HepG2 (cell line): Measurements from ENCODE around the gene CHL1.

Experiments used
- HMG20A ChIP-seq: IDR thresholded peaks from 2 replicates; pipeline ENCODE4 v1.6.1; 2016; ENCODE audit warnings: borderline replicate concordance
- JUNB ChIP-seq: sonication (generic); formaldehyde crosslinking; IDR thresholded peaks from 2 replicates; pipeline ENCODE4 v1.8.0; 2022; ENCODE audit warnings: missing genetic modification reagents, mild to moderate bottlenecking, borderline replicate concordance
- NR2F1 ChIP-seq, 2 experiments: fragments of 450-650 bp in 1 of 2; formaldehyde crosslinking in 1 of 2; IDR thresholded peaks; 2 replicates each; pipeline versions ENCODE4 v1.5.0 to v1.6.1; 2016 to 2020; ENCODE audit warnings: mild to moderate bottlenecking in 1 of 2, missing compliant biosample characterization in 1 of 2, missing genetic modification reagents in 1 of 2, moderate library complexity in 1 of 2
- TCF12 ChIP-seq, 2 experiments: fragments of 450-650 bp in 1 of 2; sonication (generic) in 1 of 2; formaldehyde crosslinking in 1 of 2; IDR thresholded peaks; 2 replicates each; pipeline versions ENCODE4 v1.6.1 to v1.8.0; 2017 to 2022; ENCODE audit warnings: antibody characterized with exemption in 1 of 2, mild to moderate bottlenecking in 1 of 2, missing genetic modification reagents in 1 of 2, moderate library complexity in 1 of 2
- ZNF589 ChIP-seq: sonication (generic); formaldehyde crosslinking; conservative IDR thresholded peaks from 2 replicates; pipeline ENCODE4 v1.8.0; 2022; ENCODE audit warnings: mild to moderate bottlenecking, moderate library complexity, missing genetic modification reagents

DNA sequence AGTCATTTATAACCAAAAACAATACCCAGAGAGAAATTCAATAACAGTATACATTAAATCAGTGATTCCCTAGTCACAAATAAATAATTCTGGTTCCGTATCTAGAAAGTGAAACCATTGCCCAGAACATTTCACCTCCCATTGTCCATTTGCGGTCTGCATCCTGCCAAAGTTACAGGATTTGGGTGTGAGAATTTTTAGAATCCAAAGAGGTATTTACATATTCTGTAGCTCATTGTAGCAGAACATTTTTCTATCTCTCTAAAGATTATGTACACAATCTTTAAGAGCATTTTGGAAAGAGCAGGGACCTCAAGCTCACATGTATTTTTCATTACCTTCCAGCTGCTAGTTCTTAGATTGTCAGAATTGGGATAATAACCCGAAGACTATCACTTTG is 261.6 kb downstream of the CHL1 start:
- TF ChIP-seq ZNF589 (CRISPR knock-in tag) (no peak), HMG20A (no peak), NR2F1 (CRISPR knock-in tag; IDR thresholded peaks at IDR 0.05) (no peak), JUNB (no peak), TCF12 (IDR thresholded peaks at IDR 0.05) (no peak), TCF12 (CRISPR knock-in tag; IDR thresholded peaks at IDR 0.05) (no peak)
